ENCODE results near the gene PCBD1. TPM values are rescaled to one million over a fixed set of nuclear protein-coding genes. Genes with fewer than 3 reads are reported as not detected.

The PCBD1 gene
- total and polyA plus RNA-seq, 9 donors, result 25.5 to 104 (median 60.6) TPM

- no peak overlapping the region for H3K4me3 ChIP-seq
- intact Hi-C loops (cut with DNase I), result no loop called here
- H3K36me3 ChIP-seq, result no peaks in the 10 kb centered on the region
- H3K27me3 ChIP-seq, result no peaks in the 10 kb centered on the region
- H3K9me3 ChIP-seq, result no peaks in the 10 kb centered on the region
- no peak overlapping the region for H3K27ac ChIP-seq
- no peak for DNase-seq
- no peak for TF ChIP-seq EP300 (IDR thresholded peaks at IDR 0.05)
- TF ChIP-seq POLR2A (IDR thresholded peaks at IDR 0.05), result no peak
- no peak for TF ChIP-seq CTCF (IDR thresholded peaks at IDR 0.05)
- WGBS, 3 donors, result 16 to 26% (median 19%) methylated on average over 21 to 22 of the region's 22 CpGs
- peaks cover 2% of the 10 kb centered on the region for H3K4me1 ChIP-seq (ENCODE audit: insufficient read depth)
Observed at GRCh38 chr10:70918851-70919530, 30.6 kb upstream of the PCBD1 start.

GRCh38 chr10:70917635-70918034 is 29.3 kb upstream of the PCBD1 start:
- no peak overlapping the region for H3K27ac ChIP-seq
- TF ChIP-seq CTCF (IDR thresholded peaks at IDR 0.05) (no peak), EP300 (IDR thresholded peaks at IDR 0.05) (no peak), POLR2A (IDR thresholded peaks at IDR 0.05) (no peak)
- no peak overlapping the region for H3K4me3 ChIP-seq
- DNase-seq, result no peak
- intact Hi-C loops (cut with DNase I), result no loop called here
- no peaks in the 10 kb centered on the region for H3K36me3 ChIP-seq
- H3K4me1 ChIP-seq (ENCODE audit: insufficient read depth), result peaks cover 2% of the 10 kb centered on the region
- no peaks in the 10 kb centered on the region for H3K27me3 ChIP-seq
- WGBS, 3 donors, result 73 to 78% (median 76%) methylated on average over 10 of the region's 10 CpGs
- H3K9me3 ChIP-seq, result no peaks in the 10 kb centered on the region

- 71 to 83% (median 77%) methylated on average over 5 of the region's 5 CpGs for WGBS, 3 donors
- H3K4me1 ChIP-seq (ENCODE audit: insufficient read depth), result peaks cover 2% of the 10 kb centered on the region
Observed at GRCh38 chr10:70917226-70917625, 28.9 kb upstream of the PCBD1 start.

GRCh38 chr10:70916241-70916640 is 27.9 kb upstream of the PCBD1 start:
- no peaks in the 10 kb centered on the region for H3K27me3 ChIP-seq
- H3K27ac ChIP-seq, result no peak overlapping the region
- TF ChIP-seq EP300 (IDR thresholded peaks at IDR 0.05) (no peak), POLR2A (IDR thresholded peaks at IDR 0.05) (no peak), CTCF (IDR thresholded peaks at IDR 0.05) (no peak)
- H3K36me3 ChIP-seq, result no peaks in the 10 kb centered on the region
- H3K4me3 ChIP-seq, result no peak overlapping the region
- no peak for DNase-seq
- H3K4me1 ChIP-seq (ENCODE audit: insufficient read depth), result peaks cover 2% of the 10 kb centered on the region
- no peaks in the 10 kb centered on the region for H3K9me3 ChIP-seq
- 82 to 92% (median 87%) methylated on average over 6 of the region's 6 CpGs for WGBS, 3 donors
- intact Hi-C loops (cut with DNase I), result no loop called here

More at GRCh38 chr10:70917226-70917625, 28.9 kb upstream of the PCBD1 start:
- Histone ChIP-seq H3K27me3 (no peaks in the 10 kb centered on the region), H3K9me3 (no peaks in the 10 kb centered on the region), H3K27ac (no peak overlapping the region), H3K4me3 (no peak overlapping the region), H3K36me3 (no peaks in the 10 kb centered on the region)
- no peak for TF ChIP-seq POLR2A (IDR thresholded peaks at IDR 0.05)
- no peak for TF ChIP-seq CTCF (IDR thresholded peaks at IDR 0.05)
- TF ChIP-seq EP300 (IDR thresholded peaks at IDR 0.05), result no peak
- intact Hi-C loops (cut with DNase I), result no loop called here
- no peak for DNase-seq
